Astrocyte (in vitro differentiated cells and primary cell): Measurements from ENCODE around the gene OR8D2. TPM values are rescaled to one million over a fixed set of nuclear protein-coding genes. Genes with fewer than 3 reads are reported as not detected.

Experiments used
- DNase-seq: peaks from one replicate; pipeline ENCODE4 v3.0.0-alpha.2; 2010; ENCODE audit warnings: low read depth
- FAIRE-seq: peaks from 2 replicates; lab custom pipeline; 2011; peaks lifted over from hg19 to GRCh38; lab: Jason Lieb, UNC
- H2AFZ ChIP-seq: 2 replicates; pipeline ENCODE4 v1.6.0; 2012; ENCODE audit warnings: low read depth, low read length, inconsistent platforms
- H3K27ac ChIP-seq: 2 replicates; pipeline ENCODE4 v1.5.1; 2011; ENCODE audit warnings: low read depth, low read length, inconsistent platforms
- H3K27me3 ChIP-seq: 2 replicates; pipeline ENCODE4 v1.6.0; 2011; ENCODE audit warnings: low read length, inconsistent platforms; ENCODE audit not compliant: insufficient read depth
- H3K36me3 ChIP-seq: 2 replicates; pipeline ENCODE4 v1.5.1; 2011; ENCODE audit warnings: low read length, inconsistent platforms; ENCODE audit not compliant: insufficient read depth
- H3K4me1 ChIP-seq: 2 replicates; pipeline ENCODE4 v1.5.1; 2011; ENCODE audit warnings: low read length, inconsistent platforms; ENCODE audit not compliant: insufficient read depth
- H3K4me2 ChIP-seq: 2 replicates; pipeline ENCODE4 v1.6.0; 2012; ENCODE audit warnings: low read length, inconsistent platforms
- H3K4me3 ChIP-seq: 2 replicates; pipeline ENCODE4 v1.5.1; 2011; ENCODE audit warnings: low read depth, mild to moderate bottlenecking, low read length, inconsistent platforms; ENCODE audit not compliant: insufficient read depth
- H3K79me2 ChIP-seq: 2 replicates; pipeline ENCODE4 v1.6.0; 2012; ENCODE audit warnings: mild to moderate bottlenecking, low read length, inconsistent platforms; ENCODE audit not compliant: insufficient read depth
- H3K9ac ChIP-seq: 2 replicates; pipeline ENCODE4 v1.6.0; 2012; ENCODE audit warnings: mild to moderate bottlenecking, low read length, inconsistent platforms
- H3K9me3 ChIP-seq: 2 replicates; pipeline ENCODE4 v1.5.1; 2012; ENCODE audit warnings: low read depth, mild to moderate bottlenecking, low read length, inconsistent platforms; ENCODE audit not compliant: insufficient read depth
- H4K20me1 ChIP-seq: 2 replicates; pipeline ENCODE4 v1.6.0; 2012; ENCODE audit warnings: low read length, inconsistent platforms; ENCODE audit not compliant: insufficient read depth
- H3K27ac Mint-ChIP-seq: one replicate; pipeline ENCODE4 v1.8.0; 2021; ENCODE audit warnings: mild to moderate bottlenecking, mixed read lengths; ENCODE audit not compliant: unreplicated experiment
- H3K27me3 Mint-ChIP-seq: one replicate; pipeline ENCODE4 v1.8.0; 2021; ENCODE audit warnings: low read depth, mixed read lengths; ENCODE audit not compliant: unreplicated experiment
- H3K36me3 Mint-ChIP-seq: one replicate; pipeline ENCODE4 v1.8.0; 2021; ENCODE audit warnings: low read depth, mixed read lengths; ENCODE audit not compliant: unreplicated experiment
- H3K4me1 Mint-ChIP-seq: one replicate; pipeline ENCODE4 v1.8.0; 2021; ENCODE audit warnings: low read depth, mixed read lengths; ENCODE audit not compliant: unreplicated experiment
- H3K4me3 Mint-ChIP-seq: one replicate; pipeline ENCODE4 v1.8.0; 2021; ENCODE audit warnings: mild to moderate bottlenecking, moderate library complexity, mixed read lengths; ENCODE audit not compliant: unreplicated experiment
- H3K9me3 Mint-ChIP-seq: one replicate; pipeline ENCODE4 v1.8.0; 2021; ENCODE audit warnings: mild to moderate bottlenecking, mixed read lengths; ENCODE audit not compliant: unreplicated experiment
- EZH2 ChIP-seq: IDR thresholded peaks from 2 replicates; pipeline ENCODE4 v1.6.1; 2012; ENCODE audit warnings: mild to moderate bottlenecking, low read length, inconsistent platforms; ENCODE audit not compliant: insufficient read depth
- total RNA-seq: library from RNA; stranded (reverse); gene quantifications from 2 replicates; pipeline ENCODE4 v1.2.1, GENCODE V29; 2021
- TF ChIP-seq, protein P1 (sequence below): IDR thresholded peaks from 2 replicates; pipeline ENCODE4 v1.5.1; 2011; ENCODE audit warnings: low read depth, mild to moderate bottlenecking, inconsistent platforms, low read length, moderate library complexity; ENCODE audit not compliant: insufficient read depth

OR8D2 gene
- total RNA-seq, 1 donor from 2014 or later: not detected

DNA sequence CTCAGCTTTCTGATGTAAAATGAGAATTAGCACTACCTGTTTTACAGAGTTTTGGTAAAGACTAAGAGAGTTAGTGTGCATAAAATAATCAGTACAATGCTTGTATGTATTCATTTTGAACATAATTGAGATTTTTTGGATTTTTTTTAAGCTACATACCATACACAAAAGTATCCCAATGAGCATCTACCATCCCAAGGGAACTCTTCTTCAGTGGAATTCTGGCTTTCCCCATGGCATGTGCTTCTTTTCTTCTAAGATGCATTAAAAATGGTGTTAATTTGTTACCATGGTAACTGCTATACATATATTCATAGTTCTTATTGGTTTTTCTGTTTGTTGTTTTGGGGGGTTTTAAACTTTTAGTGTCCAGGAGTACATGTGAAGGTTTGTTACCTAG, 24.0 kb downstream of the OR8D2 start:
- no peak overlapping the region for H3K4me3 Mint-ChIP-seq
- no peaks in the 10 kb centered on the region for H3K79me2 ChIP-seq
- H3K27me3 Mint-ChIP-seq: no peaks in the 10 kb centered on the region
- no peaks in the 10 kb centered on the region for H3K27me3 ChIP-seq
- H3K4me3 ChIP-seq: no peak overlapping the region
- no peak for DNase-seq
- no peaks in the 10 kb centered on the region for H3K4me1 ChIP-seq
- H3K36me3 Mint-ChIP-seq: no peaks in the 10 kb centered on the region
- H3K4me1 Mint-ChIP-seq: no peaks in the 10 kb centered on the region
- H3K27ac ChIP-seq: no peak overlapping the region
- H3K27ac Mint-ChIP-seq: no peak overlapping the region
- no peak overlapping the region for H3K4me2 ChIP-seq
- TF ChIP-seq, protein P1, sequence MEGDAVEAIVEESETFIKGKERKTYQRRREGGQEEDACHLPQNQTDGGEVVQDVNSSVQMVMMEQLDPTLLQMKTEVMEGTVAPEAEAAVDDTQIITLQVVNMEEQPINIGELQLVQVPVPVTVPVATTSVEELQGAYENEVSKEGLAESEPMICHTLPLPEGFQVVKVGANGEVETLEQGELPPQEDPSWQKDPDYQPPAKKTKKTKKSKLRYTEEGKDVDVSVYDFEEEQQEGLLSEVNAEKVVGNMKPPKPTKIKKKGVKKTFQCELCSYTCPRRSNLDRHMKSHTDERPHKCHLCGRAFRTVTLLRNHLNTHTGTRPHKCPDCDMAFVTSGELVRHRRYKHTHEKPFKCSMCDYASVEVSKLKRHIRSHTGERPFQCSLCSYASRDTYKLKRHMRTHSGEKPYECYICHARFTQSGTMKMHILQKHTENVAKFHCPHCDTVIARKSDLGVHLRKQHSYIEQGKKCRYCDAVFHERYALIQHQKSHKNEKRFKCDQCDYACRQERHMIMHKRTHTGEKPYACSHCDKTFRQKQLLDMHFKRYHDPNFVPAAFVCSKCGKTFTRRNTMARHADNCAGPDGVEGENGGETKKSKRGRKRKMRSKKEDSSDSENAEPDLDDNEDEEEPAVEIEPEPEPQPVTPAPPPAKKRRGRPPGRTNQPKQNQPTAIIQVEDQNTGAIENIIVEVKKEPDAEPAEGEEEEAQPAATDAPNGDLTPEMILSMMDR: no peak
- no peak for TF ChIP-seq EZH2
- H4K20me1 ChIP-seq: no peaks in the 10 kb centered on the region
- FAIRE-seq: no peak
- H3K9me3 Mint-ChIP-seq: no peaks in the 10 kb centered on the region
- H3K36me3 ChIP-seq: no peaks in the 10 kb centered on the region
- H2AFZ ChIP-seq: no peak overlapping the region
- no peaks in the 10 kb centered on the region for H3K9me3 ChIP-seq
- H3K9ac ChIP-seq: no peak overlapping the region

DNA sequence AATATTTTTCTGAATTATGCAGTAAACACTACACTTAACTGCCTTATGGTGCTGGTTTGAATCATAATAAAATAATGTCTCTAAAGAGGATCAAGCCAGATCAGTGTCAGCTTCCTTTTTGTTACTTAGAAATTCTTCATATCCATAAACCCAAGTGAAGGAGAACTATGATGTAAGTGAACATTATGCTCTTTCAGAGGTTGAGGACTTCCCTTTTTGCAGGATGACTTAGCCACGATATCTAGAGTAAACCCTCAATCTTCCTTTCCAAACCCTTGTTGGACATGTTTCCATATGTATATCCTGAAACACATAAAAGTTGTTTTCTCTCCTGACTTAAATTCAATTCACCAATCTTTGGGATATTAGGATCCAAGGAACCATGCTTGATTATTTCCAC, 25.3 kb downstream of the OR8D2 start:
- H3K4me3 ChIP-seq: no peak overlapping the region
- H3K27ac ChIP-seq: no peak overlapping the region
- no peaks in the 10 kb centered on the region for H3K9me3 Mint-ChIP-seq
- H3K27me3 Mint-ChIP-seq: no peaks in the 10 kb centered on the region
- no peaks in the 10 kb centered on the region for H3K36me3 Mint-ChIP-seq
- H3K9ac ChIP-seq: no peak overlapping the region
- H3K4me1 ChIP-seq: no peaks in the 10 kb centered on the region
- no peaks in the 10 kb centered on the region for H3K36me3 ChIP-seq
- TF ChIP-seq EZH2: no peak
- TF ChIP-seq, protein P1: no peak
- H3K79me2 ChIP-seq: no peaks in the 10 kb centered on the region
- no peak overlapping the region for H3K4me3 Mint-ChIP-seq
- H3K4me2 ChIP-seq: no peak overlapping the region
- H3K27me3 ChIP-seq: no peaks in the 10 kb centered on the region
- H3K27ac Mint-ChIP-seq: no peak overlapping the region
- no peak overlapping the region for H2AFZ ChIP-seq
- no peaks in the 10 kb centered on the region for H3K4me1 Mint-ChIP-seq
- DNase-seq: no peak
- H3K9me3 ChIP-seq: no peaks in the 10 kb centered on the region
- peak; percentile 9 for FAIRE-seq
- H4K20me1 ChIP-seq: no peaks in the 10 kb centered on the region

DNA sequence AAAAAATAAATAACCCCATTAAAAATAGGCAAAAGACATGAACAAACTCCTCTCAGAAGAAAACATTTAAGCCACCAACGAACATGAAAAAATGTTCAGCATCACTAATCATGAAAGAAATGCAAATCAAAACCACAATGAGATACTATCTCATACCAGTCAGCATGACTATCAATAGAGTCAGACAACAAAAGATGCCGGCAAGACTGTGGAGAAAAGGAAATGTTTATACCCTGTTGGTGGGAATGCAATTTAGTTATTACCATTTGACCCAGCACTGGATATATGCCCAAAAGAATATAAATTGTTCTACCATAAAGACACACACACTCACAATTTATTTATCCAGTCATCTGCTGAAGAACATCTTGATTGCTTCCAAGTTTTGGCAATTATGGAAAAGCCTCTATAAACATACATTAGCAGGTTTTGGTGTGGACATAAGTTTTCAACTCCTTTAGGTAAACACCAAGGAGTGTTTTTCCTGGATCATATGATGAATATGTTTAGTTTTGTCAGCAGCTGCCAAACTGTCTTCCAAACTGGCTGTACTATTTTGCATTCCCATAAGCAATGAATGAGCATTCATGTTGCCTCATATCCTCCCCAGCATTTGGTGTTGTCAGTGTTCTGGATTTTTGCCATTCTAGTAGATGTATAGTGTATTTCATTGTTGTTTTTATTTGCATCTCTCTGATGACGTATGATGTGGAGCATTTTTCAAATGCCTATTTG, 34.2 kb downstream of the OR8D2 start:
- no peaks in the 10 kb centered on the region for H3K36me3 Mint-ChIP-seq
- H3K27me3 Mint-ChIP-seq: no peaks in the 10 kb centered on the region
- no peak overlapping the region for H2AFZ ChIP-seq
- H4K20me1 ChIP-seq: no peaks in the 10 kb centered on the region
- no peaks in the 10 kb centered on the region for H3K27me3 ChIP-seq
- H3K27ac Mint-ChIP-seq: no peak overlapping the region
- peaks cover 1% of the 10 kb centered on the region for H3K9me3 Mint-ChIP-seq
- H3K36me3 ChIP-seq: no peaks in the 10 kb centered on the region
- H3K4me3 ChIP-seq: no peak overlapping the region
- no peak for TF ChIP-seq EZH2
- TF ChIP-seq, protein P1: peak; percentile 22
- no peaks in the 10 kb centered on the region for H3K79me2 ChIP-seq
- peaks cover 8% of the 10 kb centered on the region for H3K4me1 Mint-ChIP-seq
- peaks cover 11% of the 10 kb centered on the region for H3K4me1 ChIP-seq
- no peaks in the 10 kb centered on the region for H3K9me3 ChIP-seq
- DNase-seq (peak; percentile 84), FAIRE-seq (peak; percentile 66)
- H3K9ac ChIP-seq: peak overlapping the region; percentile 62
- no peak overlapping the region for H3K4me3 Mint-ChIP-seq
- H3K27ac ChIP-seq: peak overlapping the region; percentile 80
- peak overlapping the region; percentile 72 for H3K4me2 ChIP-seq
